Activated CD8-positive, alpha-beta memory T cell treated with anti-CD3 and anti-CD28 coated beads, Interleukin-2, amount 50 U/mL, for 24 hours (primary cell): Measurements from ENCODE around the gene TBC1D14.
"Not testable (repeated sequence)": the region's sequence is repeated elsewhere in the genome, so short reads cannot be mapped to it uniquely, and the experiment has no call there.

Source experiments
- DNase-seq: peaks from one replicate; pipeline ENCODE4 v3.0.0-alpha.2; 2020; ENCODE audit errors: extremely low read depth

Gene TBC1D14

GRCh38 chr4:6910340-6910959 is 824 bp downstream of the TBC1D14 start:
- DNase-seq: no peak

DNA sequence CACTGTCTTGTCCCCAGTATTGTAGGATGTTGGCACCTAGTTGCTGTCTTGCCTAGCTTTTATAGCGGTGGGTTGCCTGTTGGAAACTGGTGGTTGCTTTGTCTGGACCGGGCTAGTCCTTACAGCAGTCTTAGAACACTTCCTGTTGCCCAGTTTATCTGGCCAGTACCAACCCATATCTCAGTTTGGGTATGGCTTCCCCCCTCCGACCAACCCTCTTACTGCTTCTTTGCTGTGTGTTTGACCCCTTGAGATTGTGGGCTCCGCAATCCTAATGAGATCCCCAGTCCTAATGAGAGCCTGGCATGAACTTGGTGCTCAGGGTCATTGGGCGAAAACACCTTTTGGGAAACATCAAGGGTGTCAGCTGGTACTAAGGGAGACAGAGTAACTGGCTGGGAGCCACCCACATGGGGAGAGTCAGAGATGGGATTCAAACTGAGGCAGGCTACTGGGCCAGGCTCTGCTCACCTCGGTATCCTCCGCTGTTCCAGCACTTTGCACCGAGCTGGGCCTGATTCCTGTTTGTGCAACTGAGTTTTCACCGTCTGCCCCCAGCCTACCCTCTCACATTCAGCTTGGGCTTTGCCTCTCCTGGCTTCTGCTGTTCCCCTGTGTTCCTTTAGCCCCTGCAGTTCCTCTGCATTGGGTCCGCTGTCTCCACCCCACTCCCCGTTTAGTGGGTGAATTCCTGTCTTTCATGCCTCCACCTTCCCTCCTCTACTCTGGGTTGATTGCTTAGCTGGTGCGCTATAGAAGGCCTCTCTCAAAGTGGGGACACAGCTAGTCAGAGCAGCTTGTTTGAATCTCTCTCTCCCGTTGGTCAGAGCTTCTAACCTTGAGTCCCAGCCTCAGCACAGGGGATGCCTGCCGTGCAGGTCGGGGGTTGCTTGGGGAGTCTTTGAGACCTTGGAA is 1.6 kb downstream of the TBC1D14 start:
- no peak for DNase-seq

DNA sequence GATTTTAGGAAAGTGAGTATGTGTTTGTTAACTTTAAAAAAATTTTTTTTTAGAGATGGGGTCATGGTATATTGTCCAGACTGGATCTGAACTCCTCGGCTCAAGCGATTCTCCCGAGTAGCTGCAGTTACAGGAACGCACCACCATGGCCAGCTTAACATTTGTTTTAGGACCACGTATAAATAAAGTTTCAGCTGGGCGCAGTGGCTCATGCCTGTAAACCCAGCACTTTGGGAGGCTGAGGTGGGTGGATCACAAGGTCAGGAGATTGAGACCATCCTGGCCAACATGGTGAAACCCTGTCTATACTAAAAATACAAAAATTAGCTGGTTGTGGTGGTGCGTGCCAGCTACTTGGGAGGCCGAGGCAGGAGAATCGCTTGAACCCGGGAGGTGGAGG is 2.3 kb downstream of the TBC1D14 start:
- not testable (repeated sequence) for DNase-seq

- no peak for DNase-seq
Measured at GRCh38 chr4:6912441-6912840, 2.8 kb downstream of the TBC1D14 start.

GRCh38 chr4:6913350-6913905 is 3.8 kb downstream of the TBC1D14 start:
- no peak for DNase-seq

GRCh38 chr4:6914448-6914847 is 4.8 kb downstream of the TBC1D14 start:
- no peak for DNase-seq

DNA sequence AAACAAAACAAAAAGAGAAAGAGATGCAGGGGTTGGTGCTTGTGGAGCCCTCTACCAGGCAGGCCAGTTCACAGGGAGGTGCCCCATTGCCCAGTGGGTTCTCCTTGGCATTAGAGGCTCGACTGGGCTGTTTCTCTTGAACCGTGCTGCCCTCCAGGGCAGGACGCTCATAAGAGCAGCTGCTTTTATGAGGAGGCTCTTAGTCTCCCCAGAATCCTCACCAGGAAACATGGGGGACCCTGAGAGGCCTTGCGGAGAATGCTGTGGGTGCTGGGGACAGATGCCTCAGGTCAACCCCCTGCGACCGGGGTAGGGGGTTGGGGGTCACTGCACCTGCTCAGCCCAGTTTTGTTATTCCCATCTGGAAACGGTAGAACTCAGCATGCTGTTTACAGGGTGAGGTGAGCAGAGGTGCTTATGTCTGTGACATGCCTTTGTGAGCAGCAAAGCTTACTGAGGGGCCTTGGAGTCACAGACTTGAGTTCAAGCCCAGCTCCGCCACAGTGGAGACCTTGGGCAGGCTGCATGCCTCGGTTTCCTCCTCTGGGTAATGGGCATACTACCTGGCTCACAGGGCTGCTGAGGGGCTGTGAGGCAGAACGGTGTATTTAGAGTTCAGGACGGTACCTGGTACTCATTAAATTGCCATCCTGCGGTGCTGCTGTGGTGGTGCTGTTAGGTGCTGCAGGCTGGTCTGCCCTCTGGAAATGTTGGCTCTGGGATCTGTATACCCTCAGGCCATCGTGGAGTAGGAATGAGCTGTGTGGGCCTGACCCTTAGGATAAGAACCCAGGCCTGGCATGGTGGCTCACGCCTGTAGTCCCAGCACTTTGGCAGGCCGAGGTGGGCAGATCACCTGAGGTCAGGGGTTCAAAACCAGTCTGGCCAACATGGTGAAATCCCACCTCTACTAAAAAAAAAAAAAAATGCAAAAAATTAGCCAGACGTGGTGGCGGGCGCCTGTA is 5.7 kb downstream of the TBC1D14 start:
- DNase-seq: no peak

DNA sequence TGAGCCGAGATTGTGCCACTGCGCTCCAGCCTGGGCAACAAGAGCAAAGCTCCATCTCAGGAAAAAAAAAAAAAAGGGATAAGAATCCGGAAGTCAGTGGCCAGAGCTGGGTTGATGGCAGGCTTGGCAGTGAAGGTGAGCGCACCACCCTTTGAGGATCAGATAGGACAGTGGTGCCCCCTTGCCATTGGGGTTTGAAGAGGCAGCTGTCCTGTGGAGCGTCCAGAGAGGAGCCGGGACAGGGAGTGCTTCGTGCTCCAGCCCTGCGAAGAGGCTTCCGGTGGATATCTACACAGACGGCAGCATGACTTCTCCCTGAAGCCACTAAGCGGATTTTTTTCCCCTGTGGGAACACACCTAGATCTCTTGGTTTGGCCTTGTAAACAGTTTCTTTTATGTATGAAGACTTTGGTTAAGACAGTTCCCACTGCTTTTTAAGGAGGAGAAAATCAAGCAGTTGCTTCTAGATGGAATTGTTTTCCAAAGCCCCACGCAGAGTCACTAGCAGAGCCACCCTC is 6.5 kb downstream of the TBC1D14 start:
- no peak for DNase-seq

- DNase-seq: no peak
Measured at GRCh38 chr4:6916587-6917460, 7.2 kb downstream of the TBC1D14 start.

DNA sequence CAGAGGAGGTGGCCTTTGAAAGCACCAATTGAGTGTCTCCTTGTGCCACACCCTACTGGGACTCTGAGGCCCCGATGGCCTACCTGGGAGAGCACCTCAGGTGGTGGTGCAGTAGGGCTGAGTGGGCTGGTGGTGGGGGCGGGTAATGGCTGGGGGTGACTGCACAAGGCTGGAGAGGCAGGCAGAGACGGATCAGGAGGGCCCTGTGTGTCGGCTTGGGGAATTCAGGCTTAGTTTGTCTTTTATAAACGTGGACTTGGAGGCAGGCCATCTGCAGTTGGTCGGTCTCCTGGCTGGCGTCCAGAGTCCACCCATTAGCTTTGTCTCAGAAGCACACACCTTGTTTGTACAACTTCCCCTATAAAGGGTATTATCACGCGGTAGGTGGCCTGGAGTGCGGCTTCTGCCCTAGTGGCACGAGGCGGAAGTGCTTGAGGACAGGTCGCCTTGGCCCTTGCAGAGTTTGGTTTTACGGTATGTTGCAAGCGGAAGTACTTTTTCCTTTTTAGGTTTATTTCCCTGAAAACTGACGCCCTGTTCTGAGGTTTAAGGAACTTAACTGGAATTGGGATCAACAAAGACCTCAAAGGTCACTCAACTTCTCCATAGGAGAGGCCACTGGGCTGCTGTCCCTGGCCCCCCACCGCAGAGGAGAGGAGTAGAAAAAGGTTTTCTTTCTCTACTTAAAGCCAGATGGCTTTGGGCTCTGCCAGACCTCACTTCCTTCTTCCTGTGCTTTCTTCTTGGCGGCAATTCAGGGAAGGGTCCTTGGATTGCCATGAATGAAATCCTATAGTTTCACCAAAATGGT is 8.0 kb downstream of the TBC1D14 start:
- DNase-seq: no peak

GRCh38 chr4:6918338-6918737 is 8.7 kb downstream of the TBC1D14 start:
- no peak for DNase-seq

DNA sequence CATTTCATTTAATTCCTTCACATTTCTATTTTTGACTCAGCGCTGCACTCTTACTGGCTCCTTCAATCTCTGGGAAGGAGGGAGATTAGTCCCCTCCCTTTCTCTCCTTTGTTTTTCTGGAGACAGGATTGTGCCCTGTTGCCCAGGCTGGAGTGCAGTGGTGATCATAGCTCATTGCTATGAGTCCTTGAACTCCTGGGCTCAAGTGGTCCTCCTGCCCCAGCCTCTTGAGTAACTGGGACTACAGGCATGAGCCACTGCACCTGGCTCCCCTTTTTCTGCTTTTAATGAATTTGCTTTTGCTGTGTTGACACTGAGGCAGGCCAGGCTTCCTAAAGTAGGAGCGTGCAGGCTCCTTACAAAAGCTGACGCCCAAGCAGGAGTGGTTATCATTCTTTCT is 10.5 kb downstream of the TBC1D14 start:
- DNase-seq: no peak

DNA sequence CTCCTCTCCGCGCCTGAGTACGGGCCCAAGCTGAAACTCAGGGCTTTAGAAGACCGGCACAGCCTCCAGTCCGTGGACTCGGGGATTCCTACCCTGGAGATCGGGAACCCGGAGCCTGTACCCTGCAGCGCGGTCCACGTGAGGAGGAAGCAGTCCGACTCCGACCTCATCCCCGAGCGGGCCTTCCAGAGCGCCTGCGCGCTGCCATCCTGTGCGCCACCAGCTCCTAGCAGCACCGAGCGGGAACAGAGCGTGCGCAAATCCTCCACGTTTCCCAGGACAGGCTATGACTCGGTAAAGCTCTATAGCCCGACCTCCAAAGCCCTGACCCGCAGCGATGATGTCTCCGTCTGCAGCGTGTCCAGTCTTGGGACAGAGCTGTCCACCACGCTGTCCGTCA is 13.9 kb downstream of the TBC1D14 start:
- DNase-seq: no peak

DNA sequence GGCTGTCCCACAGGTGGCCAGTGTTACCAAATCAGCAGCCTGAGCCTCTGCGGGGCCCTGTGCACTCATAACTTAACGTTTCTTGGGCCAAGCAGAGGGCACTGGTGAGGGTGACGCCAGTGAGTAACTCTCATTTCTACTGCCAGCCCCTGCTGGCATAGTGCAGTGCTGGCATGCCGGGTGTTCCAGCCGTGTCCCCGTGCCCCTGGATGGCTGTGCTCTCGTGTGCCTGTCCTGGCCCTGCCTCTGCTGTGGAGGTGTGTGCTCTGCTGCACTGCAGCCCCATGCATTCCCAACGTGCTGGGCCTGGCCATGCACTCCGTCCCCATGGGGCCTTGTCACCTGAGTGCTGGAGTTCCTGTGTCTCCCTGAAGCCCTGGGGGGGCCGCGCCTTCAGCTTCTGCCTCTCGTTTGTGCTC is 14.7 kb downstream of the TBC1D14 start:
- DNase-seq: no peak

- DNase-seq: no peak
Measured at GRCh38 chr4:6925357-6925836, 15.8 kb downstream of the TBC1D14 start.

DNA sequence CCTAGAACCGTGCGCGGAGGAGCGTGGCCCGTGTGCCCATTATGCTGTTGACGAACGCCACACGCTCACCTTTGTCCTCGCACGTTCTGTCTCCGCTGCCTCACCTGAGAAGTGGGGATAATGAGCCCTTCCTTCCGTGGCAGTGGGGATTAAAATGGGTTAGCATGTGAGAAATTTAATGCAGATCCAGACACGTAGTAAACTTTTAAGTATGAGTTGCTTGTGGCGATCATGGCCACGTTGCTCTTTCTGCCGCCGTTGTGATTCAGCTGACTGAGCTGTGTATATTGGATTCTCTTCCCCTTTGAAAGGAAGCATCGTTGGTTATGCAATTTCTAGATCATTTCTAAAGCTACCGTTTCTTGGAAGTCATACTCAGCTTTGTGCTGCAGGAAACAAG is 16.5 kb downstream of the TBC1D14 start:
- DNase-seq: no peak

- DNase-seq: no peak
Measured at GRCh38 chr4:6926681-6927478, 17.3 kb downstream of the TBC1D14 start.

DNA sequence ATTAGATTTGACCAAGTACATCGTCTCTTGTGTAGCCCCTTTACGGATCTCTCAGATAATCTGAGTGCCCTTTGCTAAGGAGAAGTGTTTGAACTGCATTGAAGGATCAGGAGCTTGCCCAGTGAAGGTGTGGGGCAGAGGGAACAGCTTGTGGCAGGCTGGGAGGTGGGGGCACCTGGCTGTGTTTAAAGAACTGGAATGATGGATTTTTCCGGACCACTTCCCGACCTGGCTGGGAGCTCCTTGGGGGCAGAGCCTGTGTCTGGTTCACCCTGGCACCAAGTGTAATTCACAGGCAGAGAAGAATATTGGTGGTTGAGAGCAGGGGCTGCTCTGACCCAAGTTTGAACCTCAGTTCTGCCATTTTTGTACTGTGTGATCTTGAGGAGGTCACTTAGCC is 18.5 kb downstream of the TBC1D14 start:
- no peak for DNase-seq

DNA sequence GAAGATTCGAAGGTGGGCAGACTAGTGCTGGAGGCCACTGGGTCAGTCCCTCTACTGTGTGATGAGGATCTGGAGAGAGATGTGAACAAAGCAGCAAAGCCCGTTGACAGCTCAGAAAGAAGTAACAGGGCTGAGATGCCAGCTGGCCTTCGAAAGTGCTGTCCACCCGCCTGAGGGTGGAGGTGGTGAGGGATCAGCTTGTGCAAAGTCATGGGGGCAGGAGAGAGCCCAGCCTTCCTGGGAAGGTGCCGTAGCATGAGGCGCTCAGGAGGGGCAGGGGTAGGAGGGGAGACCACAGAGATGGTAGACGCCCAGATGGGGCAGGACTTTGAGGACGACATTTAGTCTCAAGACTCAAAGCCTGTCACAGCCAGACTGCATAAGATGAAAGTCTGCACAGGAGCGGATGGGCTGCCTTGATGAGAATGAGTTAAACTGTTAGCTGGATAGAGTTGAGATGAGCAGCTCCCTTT is 19.7 kb downstream of the TBC1D14 start:
- no peak for DNase-seq
